HFF-Myc (cell line): ENCODE measurements around the gene HOXA5.

Experiments used
- DNase-seq: peaks from one replicate; pipeline ENCODE4 v3.0.0-alpha.2; 2011; ENCODE audit warnings: low read depth; ENCODE audit errors: extremely low read depth
- H3K4me3 ChIP-seq: replicated peaks from 2 replicates; pipeline ENCODE4 v1.5.1; 2011; ENCODE audit warnings: low read depth, mild to moderate bottlenecking, control low read depth, low read length
- CTCF ChIP-seq: IDR thresholded peaks from 2 replicates; pipeline ENCODE4 v1.5.1; 2012; ENCODE audit warnings: mild to moderate bottlenecking, low read depth, low read length, control low read depth; ENCODE audit errors: missing control alignments

HOXA5 gene

DNA sequence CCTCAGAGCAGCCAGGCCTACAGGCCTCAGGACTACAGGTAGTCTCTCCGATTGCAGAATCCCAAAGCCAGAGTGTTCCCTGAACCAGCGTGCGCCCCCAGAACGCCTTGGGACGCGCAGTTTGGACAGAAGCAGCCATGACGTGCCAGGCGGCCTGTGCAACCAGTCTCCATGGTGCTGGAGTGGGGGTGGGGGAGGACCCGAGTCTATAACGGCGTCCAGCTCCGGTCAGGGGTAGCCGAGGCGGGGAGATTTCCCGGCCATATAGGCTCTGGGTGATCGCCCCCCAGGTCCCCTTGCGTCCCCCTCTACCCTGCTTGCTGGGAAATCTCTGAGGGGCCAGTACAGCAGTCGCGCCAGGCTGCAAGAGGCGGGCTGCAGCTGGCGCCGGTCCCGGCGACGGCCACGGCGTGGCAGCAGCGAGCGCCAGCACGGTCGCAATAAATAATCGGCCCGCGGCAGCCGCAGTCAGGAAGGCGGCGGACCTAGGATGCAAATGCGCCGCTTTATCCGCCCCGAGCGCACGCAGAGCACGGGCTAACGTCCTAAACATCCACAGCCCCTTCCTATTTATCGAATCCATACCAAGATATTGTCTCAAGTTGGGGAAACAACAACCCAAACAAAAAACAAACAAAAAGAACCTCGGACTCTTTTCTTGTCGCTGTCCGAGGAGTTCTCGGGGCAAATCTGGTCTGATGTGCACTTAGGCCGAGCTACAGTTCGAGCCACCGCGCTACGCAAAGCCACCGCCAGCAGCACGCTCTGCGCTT, 7.3 kb upstream of the HOXA5 start:
- DNase-seq: no peak
- peak overlapping the region; percentile 50 for H3K4me3 ChIP-seq
- peak; percentile 77 for TF ChIP-seq CTCF

- DNase-seq: no peak
- no peak for TF ChIP-seq CTCF
- peak overlapping the region; percentile 50 for H3K4me3 ChIP-seq
These were observed 6.5 kb upstream of the HOXA5 start for GRCh38 chr7:27149842-27150567.

- TF ChIP-seq CTCF: no peak
- no peak for DNase-seq
- no peak overlapping the region for H3K4me3 ChIP-seq
These were observed 5.5 kb upstream of the HOXA5 start for GRCh38 chr7:27148756-27149641.

GRCh38 chr7:27148031-27148755, 4.7 kb upstream of the HOXA5 start:
- TF ChIP-seq CTCF: no peak
- H3K4me3 ChIP-seq: no peak overlapping the region
- no peak for DNase-seq

- H3K4me3 ChIP-seq: no peak within 1 kb of the TSS
- TF ChIP-seq CTCF: no peak
- DNase-seq: no peak
These were observed 3.9 kb upstream of the HOXA5 start, which contains the start of gene HOXA6 for GRCh38 chr7:27147199-27148030. TSS of gene HOXA6 (minus strand) at chr7:27147774. CDS start at chr7:27147749, 25 bp downstream.
